Trophoblast cell (in vitro differentiated cells and primary cell): ENCODE results near the gene FAM120A.

Source experiments
- DNase-seq, 2 donors: peaks; one replicate each; pipeline ENCODE4 v3.0.0-alpha.2; 2016
- H2AFZ ChIP-seq: 2 replicates; pipeline ENCODE4 v1.6.1; 2013; ENCODE audit warnings: low read length, moderate library complexity, mild to moderate bottlenecking; ENCODE audit not compliant: insufficient read depth, poor library complexity
- H2AK5ac ChIP-seq: 2 replicates; pipeline ENCODE4 v1.6.1; 2013; ENCODE audit warnings: mild to moderate bottlenecking, low read length
- H2BK120ac ChIP-seq: 2 replicates; pipeline ENCODE4 v1.6.1; 2013; ENCODE audit warnings: low read length, mild to moderate bottlenecking, moderate library complexity; ENCODE audit not compliant: insufficient read depth, poor library complexity
- H2BK12ac ChIP-seq: 2 replicates; pipeline ENCODE4 v1.6.1; 2013; ENCODE audit warnings: mild to moderate bottlenecking, low read length, moderate library complexity
- H2BK5ac ChIP-seq: 2 replicates; pipeline ENCODE4 v1.6.1; 2013; ENCODE audit warnings: low read length, low read depth, moderate library complexity, mild to moderate bottlenecking; ENCODE audit not compliant: poor library complexity
- H3K14ac ChIP-seq: 2 replicates; pipeline ENCODE4 v1.6.1; 2013; ENCODE audit warnings: mild to moderate bottlenecking, low read length
- H3K18ac ChIP-seq: 2 replicates; pipeline ENCODE4 v1.6.1; 2013; ENCODE audit warnings: mild to moderate bottlenecking, low read length
- H3K23ac ChIP-seq: 2 replicates; pipeline ENCODE4 v1.6.1; 2013; ENCODE audit warnings: low read length
- H3K27ac ChIP-seq: 2 replicates; pipeline ENCODE4 v1.5.1; 2013; ENCODE audit warnings: low read depth, mild to moderate bottlenecking, inconsistent platforms, low read length, moderate library complexity
- H3K27me3 ChIP-seq: 2 replicates; pipeline ENCODE4 v1.6.1; 2013; ENCODE audit warnings: inconsistent platforms, mild to moderate bottlenecking, low read length, moderate library complexity; ENCODE audit not compliant: insufficient read depth
- H3K36me3 ChIP-seq, 2 experiments: 1 replicate in 1 of 2; 2 replicates in 1 of 2; pipeline ENCODE4 v1.6.1; 2013; ENCODE audit warnings: low read length in 2 of 2, mild to moderate bottlenecking in 2 of 2, moderate library complexity in 1 of 2; ENCODE audit not compliant: insufficient read depth in 2 of 2, control insufficient read depth in 1 of 2
- H3K4ac ChIP-seq: 2 replicates; pipeline ENCODE4 v1.6.1; 2013; ENCODE audit warnings: low read depth, mild to moderate bottlenecking, low read length, moderate library complexity
- H3K4me1 ChIP-seq, 2 experiments: 1 replicate in 1 of 2; 2 replicates in 1 of 2; pipeline ENCODE4 v1.6.1; 2013; ENCODE audit warnings: low read length in 2 of 2, mild to moderate bottlenecking in 2 of 2, moderate library complexity in 1 of 2; ENCODE audit not compliant: insufficient read depth in 2 of 2, control insufficient read depth in 1 of 2
- H3K4me2 ChIP-seq: 2 replicates; pipeline ENCODE4 v1.6.1; 2013; ENCODE audit warnings: inconsistent platforms, mild to moderate bottlenecking, low read length, moderate library complexity
- H3K4me3 ChIP-seq: 2 replicates; pipeline ENCODE4 v1.5.1; 2013; ENCODE audit warnings: mild to moderate bottlenecking, low read depth, low read length, inconsistent platforms
- H3K79me1 ChIP-seq: one replicate; pipeline ENCODE4 v1.6.1; 2013; ENCODE audit warnings: low read length
- H3K79me2 ChIP-seq: 2 replicates; pipeline ENCODE4 v1.6.1; 2013; ENCODE audit warnings: low read length, mild to moderate bottlenecking; ENCODE audit not compliant: control insufficient read depth, insufficient read depth, poor library complexity
- H3K9ac ChIP-seq: 2 replicates; pipeline ENCODE4 v1.6.1; 2013; ENCODE audit warnings: mild to moderate bottlenecking, low read length
- H3K9me3 ChIP-seq: 2 replicates; pipeline ENCODE4 v1.6.1; 2013; ENCODE audit warnings: low read depth, mild to moderate bottlenecking, control low read depth, inconsistent platforms, low read length; ENCODE audit not compliant: insufficient read depth
- H4K12ac ChIP-seq: 2 replicates; pipeline ENCODE4 v1.6.1; 2013; ENCODE audit warnings: low read depth, mild to moderate bottlenecking, low read length, moderate library complexity
- H4K8ac ChIP-seq: 2 replicates; pipeline ENCODE4 v1.6.1; 2013; ENCODE audit warnings: low read depth, mild to moderate bottlenecking, low read length, moderate library complexity
- H4K91ac ChIP-seq: one replicate; pipeline ENCODE4 v1.6.1; 2013; ENCODE audit warnings: low read depth, mild to moderate bottlenecking, low read length, moderate library complexity
- WGBS: extraction: QIAGEN DNeasy Blood & Tissue Kit; methylation state at CpG from one replicate; pipeline ENCODE4 v1.1.7; 2013; ENCODE audit warnings: missing lambda C conversion rate; ENCODE audit not compliant: insufficient read length, insufficient coverage; ENCODE audit errors: extremely low coverage; 5-methylcytosine and 5-hydroxymethylcytosine counted together

FAM120A gene

DNA sequence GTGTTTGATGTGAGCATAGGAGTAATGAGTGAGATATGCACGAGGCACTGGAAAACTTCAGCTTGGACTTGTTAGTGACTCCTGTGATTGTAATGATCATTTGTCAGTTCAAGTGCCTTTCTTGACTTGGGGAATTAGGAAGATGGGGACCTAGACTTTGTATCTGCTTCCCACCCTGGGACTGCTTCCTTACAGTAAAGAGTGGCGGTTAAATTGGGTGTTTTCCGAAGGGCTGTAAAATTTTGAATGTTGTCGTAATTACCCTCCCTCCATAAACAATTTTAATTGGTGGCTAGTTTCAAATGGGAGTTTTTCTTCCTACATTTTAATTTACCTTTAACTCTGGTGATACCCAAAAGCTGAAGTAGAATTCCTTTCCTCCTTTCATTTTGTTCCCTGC lies 25.4 kb downstream of the FAM120A start:
- Histone ChIP-seq H3K4me1 (peaks cover 5 to 9% of the 10 kb centered on the region in 2 experiments), H4K8ac (no peak overlapping the region), H3K79me2 (no peaks in the 10 kb centered on the region), H2BK12ac (no peak overlapping the region), H4K12ac (no peak overlapping the region), H3K27ac (no peak overlapping the region), H3K4ac (no peak overlapping the region), H4K91ac (no peak overlapping the region), H3K36me3 (no peaks in the 10 kb centered on the region), H3K4me3 (no peak overlapping the region), H2AK5ac (no peak overlapping the region), H3K79me1 (no peaks in the 10 kb centered on the region), H3K9me3 (no peaks in the 10 kb centered on the region), H2AFZ (no peak overlapping the region), H3K23ac (no peak overlapping the region), H3K27me3 (no peaks in the 10 kb centered on the region), H3K18ac (no peak overlapping the region), H3K9ac (no peak overlapping the region), H2BK5ac (no peak overlapping the region), H2BK120ac (no peak overlapping the region), H3K4me2 (no peak overlapping the region), H3K14ac (no peak overlapping the region)
- DNase-seq: no peak
- no CpG with 5 or more reads among the region's 4 CpGs for WGBS

- peaks cover 0 to under 1% of the 10 kb centered on the region in 2 experiments for H3K36me3 ChIP-seq
- no peak overlapping the region for H3K4ac ChIP-seq
- no peak overlapping the region for H2AFZ ChIP-seq
- H2BK12ac ChIP-seq: no peak overlapping the region
- H3K9me3 ChIP-seq: no peaks in the 10 kb centered on the region
- H2BK5ac ChIP-seq: no peak overlapping the region
- no peaks in the 10 kb centered on the region for H3K79me2 ChIP-seq
- WGBS: no CpG with 5 or more reads among the region's 2 CpGs
- no peak for DNase-seq
- no peak overlapping the region for H3K18ac ChIP-seq
- no peak overlapping the region for H3K4me3 ChIP-seq
- H4K8ac ChIP-seq: no peak overlapping the region
- no peak overlapping the region for H2BK120ac ChIP-seq
- H3K27ac ChIP-seq: no peak overlapping the region
- H3K4me2 ChIP-seq: no peak overlapping the region
- no peak overlapping the region for H4K91ac ChIP-seq
- H4K12ac ChIP-seq: no peak overlapping the region
- H3K4me1 ChIP-seq: peaks cover 5 to 9% of the 10 kb centered on the region in 2 experiments
- H3K14ac ChIP-seq: no peak overlapping the region
- no peak overlapping the region for H3K9ac ChIP-seq
- H3K23ac ChIP-seq: no peak overlapping the region
- H2AK5ac ChIP-seq: no peak overlapping the region
- H3K27me3 ChIP-seq: no peaks in the 10 kb centered on the region
- no peaks in the 10 kb centered on the region for H3K79me1 ChIP-seq
These were observed 25.9 kb downstream of the FAM120A start for GRCh38 chr9:93477397-93477796.

GRCh38 chr9:93479726-93480125 lies 28.2 kb downstream of the FAM120A start:
- H2BK12ac ChIP-seq: no peak overlapping the region
- peaks cover 5 to 9% of the 10 kb centered on the region in 2 experiments for H3K4me1 ChIP-seq
- no CpG with 5 or more reads among the region's 4 CpGs for WGBS
- no peak overlapping the region for H4K8ac ChIP-seq
- H4K12ac ChIP-seq: no peak overlapping the region
- no peak overlapping the region for H3K27ac ChIP-seq
- no peak overlapping the region for H3K4ac ChIP-seq
- H3K9me3 ChIP-seq: no peaks in the 10 kb centered on the region
- H3K9ac ChIP-seq: no peak overlapping the region
- H3K79me2 ChIP-seq: peaks cover 2% of the 10 kb centered on the region
- no peak overlapping the region for H2BK5ac ChIP-seq
- no peaks in the 10 kb centered on the region for H3K79me1 ChIP-seq
- H3K18ac ChIP-seq: no peak overlapping the region
- no peak overlapping the region for H3K4me2 ChIP-seq
- no peaks in the 10 kb centered on the region for H3K27me3 ChIP-seq
- no peak overlapping the region for H2AFZ ChIP-seq
- H4K91ac ChIP-seq: no peak overlapping the region
- no peak overlapping the region for H3K23ac ChIP-seq
- no peak overlapping the region for H2BK120ac ChIP-seq
- no peak for DNase-seq
- no peak overlapping the region for H3K14ac ChIP-seq
- H3K36me3 ChIP-seq: peaks cover 5 to 7% of the 10 kb centered on the region in 2 experiments
- H3K4me3 ChIP-seq: no peak overlapping the region
- no peak overlapping the region for H2AK5ac ChIP-seq

DNA sequence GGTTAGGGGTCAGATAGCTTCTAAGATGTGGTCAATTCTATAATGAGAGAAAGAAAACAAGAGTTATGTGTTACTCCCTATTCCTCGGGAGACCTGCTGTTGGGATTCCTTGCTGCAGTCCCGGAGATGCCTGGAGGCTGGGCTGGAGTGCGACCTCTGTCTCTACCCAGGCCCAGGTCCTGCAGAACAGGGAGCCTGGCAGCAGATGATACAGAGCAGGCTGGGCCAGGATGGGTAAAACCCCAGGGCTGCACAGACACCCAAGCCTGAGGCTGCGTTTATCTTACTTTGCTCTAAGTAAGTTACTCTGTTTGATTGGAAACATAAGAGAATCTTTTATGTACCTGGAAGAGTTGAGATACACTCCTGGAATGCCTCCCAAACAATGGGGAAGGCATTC lies 28.8 kb downstream of the FAM120A start:
- H3K23ac ChIP-seq: no peak overlapping the region
- H4K8ac ChIP-seq: no peak overlapping the region
- no peak overlapping the region for H2AK5ac ChIP-seq
- DNase-seq: no peak
- H3K27ac ChIP-seq: no peak overlapping the region
- no CpG with 5 or more reads among the region's 4 CpGs for WGBS
- no peak overlapping the region for H3K4me3 ChIP-seq
- no peaks in the 10 kb centered on the region for H3K27me3 ChIP-seq
- H3K18ac ChIP-seq: no peak overlapping the region
- no peak overlapping the region for H4K12ac ChIP-seq
- H2BK5ac ChIP-seq: no peak overlapping the region
- no peak overlapping the region for H4K91ac ChIP-seq
- H3K4ac ChIP-seq: no peak overlapping the region
- peaks cover 2% of the 10 kb centered on the region for H3K79me2 ChIP-seq
- H2BK12ac ChIP-seq: no peak overlapping the region
- no peak overlapping the region for H3K4me2 ChIP-seq
- no peak overlapping the region for H2AFZ ChIP-seq
- peaks cover 5 to 9% of the 10 kb centered on the region in 2 experiments for H3K4me1 ChIP-seq
- H3K14ac ChIP-seq: no peak overlapping the region
- no peak overlapping the region for H3K9ac ChIP-seq
- H3K79me1 ChIP-seq: no peaks in the 10 kb centered on the region
- H3K9me3 ChIP-seq: no peaks in the 10 kb centered on the region
- H3K36me3 ChIP-seq: peaks cover 8 to 11% of the 10 kb centered on the region in 2 experiments
- no peak overlapping the region for H2BK120ac ChIP-seq
